ENCODE results near the gene MEF2C. TPM values are rescaled to one million over a fixed set of nuclear protein-coding genes. Genes with fewer than 3 reads are reported as not detected.
"Not testable (repeated sequence)": the region's sequence is repeated elsewhere in the genome, so short reads cannot be mapped to it uniquely, and the experiment has no call there.

Gene MEF2C
- total RNA-seq, 2 donors from 2014 or later = 10.0 to 27.4 TPM

DNA sequence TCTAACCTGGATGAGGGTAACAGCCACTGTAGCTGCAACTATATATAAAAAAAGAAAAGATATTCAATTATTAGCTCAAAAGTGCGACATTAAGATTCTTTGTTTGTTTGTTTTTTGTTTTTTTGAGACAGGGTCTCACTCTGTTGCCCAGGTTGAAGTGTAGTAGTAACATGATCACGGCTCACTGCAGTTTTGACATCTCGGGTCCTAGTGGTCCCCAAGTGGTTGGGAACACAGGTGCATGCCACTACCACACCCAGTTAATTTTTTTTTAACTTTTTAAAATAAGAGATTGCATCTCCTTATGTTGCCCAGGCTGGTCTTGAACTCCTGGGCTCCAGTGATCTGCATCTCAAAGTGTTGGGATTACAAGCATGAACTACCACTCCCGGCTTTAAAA is 61.8 kb downstream of the MEF2C start:
- no peak for DNase-seq
- intact Hi-C loops (cut with DNase I, micrococcal nuclease) = no loop called here
- ATAC-seq = no peak

DNA sequence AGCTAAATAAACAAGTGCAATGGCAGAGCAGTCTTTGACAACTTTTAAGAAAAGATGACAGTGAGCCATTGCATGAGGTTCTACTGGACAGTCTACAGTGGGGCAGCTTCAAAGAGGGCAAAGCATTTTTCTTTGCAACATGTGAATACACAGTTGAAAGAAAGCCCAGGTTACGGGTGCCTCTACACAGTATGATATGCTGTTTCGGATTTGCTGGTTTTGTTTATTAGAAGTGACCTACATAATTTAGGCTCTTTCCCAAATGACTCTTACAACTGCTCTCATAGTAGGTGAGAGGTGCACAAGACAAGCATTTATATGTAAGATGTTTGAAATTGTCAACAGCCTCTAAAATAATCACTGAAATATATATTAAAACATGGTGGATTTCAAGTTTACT is 62.4 kb downstream of the MEF2C start:
- intact Hi-C loops (cut with DNase I, micrococcal nuclease) = no loop called here
- ATAC-seq (no peak), DNase-seq (no peak)

DNA sequence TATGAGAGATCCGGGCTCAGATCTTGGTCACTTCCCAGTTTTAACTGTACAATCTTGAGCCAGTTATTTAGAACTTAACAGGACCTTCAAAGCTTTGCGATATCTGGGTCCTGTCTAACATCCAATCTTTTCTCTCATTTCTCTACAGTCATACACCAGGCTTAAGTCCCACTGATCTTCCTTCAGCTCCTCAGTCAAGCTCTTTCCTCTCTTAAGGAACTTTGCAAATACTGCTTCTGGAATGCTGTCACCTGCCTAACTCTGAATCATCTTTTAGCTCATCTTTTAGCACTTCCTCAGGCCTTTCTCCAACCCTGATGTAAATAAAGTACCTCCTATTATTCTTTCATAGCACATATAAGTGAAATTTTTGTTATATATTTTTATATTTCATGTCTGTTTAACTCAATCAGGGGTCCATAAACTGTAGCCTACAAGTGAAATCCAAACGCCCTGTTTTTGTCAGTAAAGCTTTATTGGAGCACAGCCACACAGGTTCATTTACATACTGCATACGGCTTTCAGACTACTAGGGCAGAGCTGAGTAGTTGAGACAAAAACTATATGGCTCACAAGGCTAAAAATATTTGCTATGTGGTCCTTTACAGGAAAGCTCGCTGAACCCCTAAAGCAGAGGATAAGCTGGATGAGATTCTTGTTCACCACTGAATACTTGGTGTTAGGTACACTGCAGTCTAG is 63.5 kb downstream of the MEF2C start:
- intact Hi-C loops (cut with DNase I, micrococcal nuclease) = no loop called here
- DNase-seq (no peak), ATAC-seq (no peak)

DNA sequence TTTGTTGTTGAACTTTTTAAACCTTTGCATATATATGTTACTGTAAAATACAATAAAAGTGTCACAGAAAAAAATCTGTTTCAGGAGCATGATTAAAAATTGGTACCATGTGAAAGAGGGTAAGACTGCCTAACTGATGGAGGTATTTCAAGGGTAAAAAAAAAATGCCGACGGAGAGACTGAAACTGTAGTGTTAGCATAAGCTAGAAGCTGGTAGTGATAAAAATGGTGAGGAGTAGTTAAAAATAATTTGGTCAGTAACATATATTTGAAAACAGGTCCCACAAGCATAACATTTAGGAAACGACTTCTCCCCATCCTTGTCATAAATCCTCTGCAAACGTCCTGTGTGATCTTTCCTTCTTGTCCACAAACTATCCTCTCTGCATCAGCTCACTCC is 64.7 kb downstream of the MEF2C start:
- DNase-seq (no peak), ATAC-seq (no peak)
- intact Hi-C loops (cut with DNase I, micrococcal nuclease) = no loop called here

DNA sequence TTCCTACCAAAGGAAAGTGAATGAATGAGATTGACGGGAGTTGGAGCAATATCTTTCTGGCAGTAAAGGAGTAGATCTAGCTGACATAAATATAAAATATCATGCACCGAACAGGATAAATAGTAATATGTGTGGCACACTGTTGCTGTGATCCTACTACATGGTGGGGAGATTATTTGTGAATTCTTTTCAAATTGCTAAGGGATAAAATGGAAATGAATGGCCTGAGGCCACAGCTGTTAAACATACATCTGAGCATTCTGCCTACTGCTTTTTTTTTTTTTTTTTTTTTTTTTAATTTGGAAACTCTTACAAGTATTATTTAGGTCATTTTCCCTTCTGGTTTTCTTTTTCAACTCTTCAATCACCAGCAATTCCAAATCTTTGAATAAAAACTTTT is 66.8 kb downstream of the MEF2C start:
- intact Hi-C loops (cut with DNase I, micrococcal nuclease) = no loop called here
- ATAC-seq (no peak), DNase-seq (no peak)

DNA sequence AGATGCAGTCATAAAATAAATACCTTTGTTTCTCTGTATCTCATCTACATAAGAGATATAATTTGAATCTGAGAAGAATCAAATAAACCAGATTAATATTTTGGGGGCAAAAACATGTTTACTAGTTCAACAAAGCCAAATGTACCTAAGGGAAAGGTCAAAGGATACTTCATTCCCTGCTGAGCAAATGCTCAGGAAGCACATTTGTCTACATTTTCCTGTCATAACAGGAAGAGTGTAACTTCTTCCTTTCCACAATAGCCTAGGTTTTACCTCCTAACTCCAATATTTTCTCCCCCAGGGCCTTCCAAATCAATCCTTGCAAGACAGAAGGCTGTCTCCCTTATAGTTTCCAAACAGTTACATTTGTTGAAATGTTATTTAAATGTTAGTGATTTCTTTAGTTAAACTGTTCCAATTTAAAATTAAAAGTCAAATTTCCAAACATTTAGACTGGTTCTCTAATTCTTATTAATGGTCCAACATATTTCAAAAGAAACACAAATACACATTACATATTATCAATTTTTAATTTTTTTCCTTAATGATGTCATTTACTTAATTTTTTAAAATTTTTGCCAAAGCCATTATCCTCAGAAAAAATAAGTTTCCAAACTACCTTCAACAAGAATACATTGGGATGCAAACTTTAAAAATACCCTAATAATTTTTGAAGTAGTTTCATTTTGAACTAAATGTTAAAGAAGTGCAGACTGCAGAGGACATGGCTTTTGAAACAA is 67.8 kb downstream of the MEF2C start:
- intact Hi-C loops (cut with DNase I, micrococcal nuclease) = no loop called here
- ATAC-seq = no peak
- no peak for DNase-seq

DNA sequence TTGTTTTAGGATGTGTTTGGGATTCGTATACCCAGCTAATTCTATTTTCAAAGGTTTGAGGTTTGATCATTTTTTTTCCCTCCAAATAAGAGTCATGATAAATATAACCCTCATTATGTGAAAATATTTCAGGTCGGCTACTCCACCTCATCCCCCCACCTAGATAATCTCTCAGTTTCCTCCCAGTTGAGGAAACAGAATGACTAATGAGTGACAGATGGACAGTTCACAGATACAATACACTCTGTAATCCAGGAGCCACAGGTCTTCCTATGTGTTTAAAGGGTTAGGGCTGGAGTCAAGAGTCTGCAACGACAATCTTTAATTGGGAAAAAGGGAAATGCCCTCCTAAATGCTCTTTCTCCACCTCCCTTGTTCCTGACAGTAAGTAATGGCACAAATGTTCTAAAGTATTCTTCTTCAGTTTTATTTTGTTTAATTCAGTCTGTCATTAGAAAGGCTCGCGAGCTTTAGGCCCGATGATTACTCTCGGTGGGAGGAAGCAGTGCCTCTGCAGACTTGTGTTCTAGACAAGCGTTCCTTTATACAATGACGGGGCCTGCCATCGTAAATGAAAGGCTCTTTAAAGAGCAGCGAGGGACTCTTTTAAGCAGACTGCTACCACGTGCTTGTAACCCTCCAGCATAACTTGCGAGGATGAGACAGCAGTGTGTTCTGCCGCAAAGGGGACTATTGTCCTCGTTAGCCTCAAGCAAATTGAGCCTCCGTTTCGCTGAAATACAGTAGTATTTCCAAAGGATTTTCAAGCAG is 69.0 kb downstream of the MEF2C start:
- intact Hi-C loops (cut with DNase I, micrococcal nuclease) = no loop called here
- DNase-seq (no peak), ATAC-seq (no peak)

DNA sequence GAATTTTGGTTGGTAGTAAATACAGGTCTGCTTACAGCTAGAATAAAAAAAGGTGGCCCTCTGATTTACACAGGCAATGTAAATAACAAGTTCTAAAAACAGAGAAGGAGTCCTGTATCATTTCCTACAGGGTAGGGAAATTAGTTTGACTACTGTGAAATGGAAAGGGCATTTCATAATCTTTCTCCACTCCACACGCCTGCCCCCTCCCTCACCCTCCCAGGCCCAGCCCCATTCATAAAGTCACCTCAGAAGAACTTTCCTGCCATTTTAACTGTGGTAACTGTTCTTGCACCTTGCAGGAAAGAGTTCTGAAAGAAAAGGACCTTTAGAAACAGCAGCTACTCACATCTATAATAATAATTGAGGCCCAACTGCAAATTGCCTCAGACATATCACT is 69.7 kb downstream of the MEF2C start:
- ATAC-seq = no peak
- DNase-seq = no peak
- intact Hi-C loops (cut with DNase I, micrococcal nuclease) = no loop called here

DNA sequence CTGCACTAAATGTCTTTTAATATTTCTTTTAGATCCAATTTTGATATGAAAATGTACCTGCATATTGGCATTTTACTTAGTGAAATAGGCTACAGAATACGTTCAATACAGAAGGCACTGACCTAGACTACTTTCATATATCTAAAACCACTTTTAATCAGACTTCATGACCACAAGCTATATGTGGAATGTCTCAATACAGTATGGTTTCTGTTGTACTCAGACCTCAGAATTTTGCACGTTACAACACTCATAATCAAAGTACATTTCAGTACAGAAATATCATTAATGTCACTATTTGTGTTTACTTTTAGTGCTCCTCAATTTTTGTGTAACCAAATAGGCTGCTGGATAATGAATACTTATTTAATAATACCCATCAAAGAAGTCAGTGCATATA is 74.8 kb downstream of the MEF2C start:
- ATAC-seq (no peak), DNase-seq (no peak)
- intact Hi-C loops (cut with DNase I, micrococcal nuclease) = no loop called here

DNA sequence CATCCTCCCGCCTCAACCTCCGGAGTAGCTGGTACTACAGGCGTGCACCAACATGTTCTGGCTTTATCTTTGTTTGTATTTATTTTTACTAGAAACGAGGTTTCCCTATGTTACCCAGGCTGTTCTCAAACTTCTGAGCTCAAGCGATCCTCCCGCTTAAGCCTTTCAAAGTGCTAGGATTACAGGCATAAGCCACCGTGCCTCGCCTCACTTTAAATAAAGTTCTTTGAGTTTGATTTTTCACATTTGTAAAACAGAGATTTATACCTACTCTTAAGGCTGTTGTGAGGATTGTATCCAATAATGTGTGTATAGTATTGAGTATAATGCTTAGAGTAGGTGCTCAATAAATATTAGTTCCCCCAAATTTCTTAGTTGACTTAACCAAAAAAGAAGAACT is 75.7 kb downstream of the MEF2C start:
- intact Hi-C loops (cut with DNase I, micrococcal nuclease) = no loop called here
- DNase-seq = no peak
- no peak for ATAC-seq

DNA sequence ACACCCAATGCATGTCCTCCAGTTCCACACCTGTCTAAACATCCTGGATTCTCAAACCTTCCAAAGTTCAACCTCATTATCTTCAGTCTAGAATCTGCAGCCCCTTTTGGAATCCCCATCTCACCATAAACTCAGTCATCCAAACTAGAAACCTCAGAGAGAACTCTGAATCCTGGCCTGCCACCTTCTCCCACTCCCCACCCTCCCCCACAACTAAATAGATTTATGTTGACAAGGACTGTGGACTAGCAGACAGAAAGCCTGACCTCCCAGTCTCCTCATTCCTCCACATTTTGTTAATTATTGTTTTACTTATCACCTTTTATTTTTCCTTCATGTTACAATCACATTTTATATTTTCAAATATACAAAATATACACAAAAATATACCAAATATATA is 76.6 kb downstream of the MEF2C start:
- intact Hi-C loops (cut with DNase I, micrococcal nuclease) = no loop called here
- DNase-seq (no peak), ATAC-seq (no peak)

DNA sequence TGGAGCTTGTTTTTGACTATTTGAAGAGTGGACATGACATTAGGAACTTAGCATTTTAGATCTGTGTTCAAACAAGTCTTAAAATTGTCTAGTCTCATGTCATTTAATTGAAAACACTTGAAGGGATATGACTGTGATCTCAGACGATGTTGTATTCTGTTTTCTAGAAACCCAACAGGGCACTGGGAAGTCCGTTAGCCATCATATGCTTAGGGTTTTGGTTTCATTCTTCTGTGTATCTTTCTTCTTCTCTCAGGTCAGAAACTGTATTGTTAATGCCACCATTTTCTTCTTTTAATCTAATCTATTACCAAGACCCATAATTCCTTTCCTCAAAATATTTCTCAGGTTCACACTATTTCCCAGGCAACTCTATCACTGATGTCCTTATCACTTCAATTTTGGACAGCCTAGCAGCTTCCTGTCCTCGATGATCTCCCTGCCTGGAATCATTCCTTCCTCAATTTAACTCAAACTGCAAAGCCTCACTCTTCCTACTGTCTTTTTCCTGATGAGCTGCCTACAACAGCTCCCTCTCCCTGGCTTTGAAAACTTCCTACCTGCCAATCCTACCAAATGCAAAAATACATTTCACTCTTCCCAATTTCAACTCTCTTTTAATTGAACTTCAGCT is 77.7 kb downstream of the MEF2C start:
- intact Hi-C loops (cut with DNase I, micrococcal nuclease) = no loop called here
- no peak for ATAC-seq
- no peak for DNase-seq

DNA sequence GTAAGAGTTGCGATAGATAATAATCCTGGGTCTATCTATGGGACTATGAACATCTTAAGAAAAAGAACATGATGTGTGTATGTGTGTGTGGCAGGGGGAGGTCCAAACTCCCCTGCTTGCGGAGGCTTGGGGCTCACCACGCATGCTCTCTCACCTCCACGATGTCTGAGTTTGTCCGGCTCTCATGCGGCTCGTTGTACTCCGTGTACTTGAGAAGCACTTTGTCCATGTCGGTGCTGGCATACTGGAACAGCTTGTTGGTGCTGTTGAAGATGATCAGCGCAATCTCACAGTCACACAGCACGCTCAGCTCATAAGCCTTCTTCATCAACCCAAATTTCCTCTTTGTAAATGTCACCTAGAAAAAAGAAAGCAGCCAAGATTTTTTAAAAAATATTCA is 78.5 kb downstream of the MEF2C start:
- no peak for ATAC-seq
- intact Hi-C loops (cut with DNase I, micrococcal nuclease) = no loop called here
- no peak for DNase-seq

DNA sequence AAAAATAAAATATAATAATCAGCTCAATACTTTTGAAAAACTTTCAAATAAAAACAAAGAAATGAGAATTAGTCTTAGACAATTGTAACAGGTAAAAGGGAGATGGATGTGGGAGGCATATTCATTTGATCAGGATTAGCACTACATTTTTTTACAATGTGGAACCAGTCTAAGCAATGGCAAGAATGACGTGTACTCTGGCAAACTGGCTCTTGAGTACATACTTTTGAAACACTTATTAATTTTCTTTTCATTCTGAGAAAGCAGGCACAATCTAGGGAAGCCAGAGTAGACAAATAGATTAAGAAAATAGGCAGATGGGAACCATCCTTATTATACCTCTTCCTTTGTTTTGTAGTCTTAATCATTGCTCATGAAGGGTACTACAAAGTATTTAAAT is 79.7 kb downstream of the MEF2C start:
- intact Hi-C loops (cut with DNase I, micrococcal nuclease) = no loop called here
- no peak for ATAC-seq
- DNase-seq = no peak

DNA sequence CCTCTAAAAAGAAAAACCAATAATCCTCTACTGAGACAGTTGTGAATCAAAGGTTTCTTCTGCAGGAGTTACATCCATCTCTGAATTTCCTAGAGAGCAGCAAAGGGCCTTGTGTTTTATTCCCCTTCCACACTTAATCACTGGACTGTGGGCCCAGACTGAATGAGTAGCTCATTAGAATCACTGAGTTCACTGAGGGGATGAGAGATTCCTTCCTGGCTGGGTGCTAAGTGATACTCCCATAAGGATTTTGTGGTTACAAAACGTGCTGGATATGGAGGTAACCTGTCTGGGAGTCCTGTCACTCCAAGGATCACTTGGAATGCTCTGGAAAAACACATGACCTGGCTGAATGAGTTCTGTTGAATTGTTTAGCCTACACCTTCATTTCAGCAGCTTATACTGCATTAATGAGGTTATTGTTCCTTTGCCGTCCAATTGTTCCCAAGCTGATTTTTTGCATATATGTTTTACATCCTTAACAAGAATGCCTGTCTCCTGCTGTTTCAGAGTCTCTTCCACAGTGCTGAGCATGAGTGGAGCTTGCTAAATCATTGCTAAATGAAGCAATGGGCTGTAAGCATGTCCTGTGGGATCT is 82.9 kb downstream of the MEF2C start:
- ATAC-seq = no peak
- no peak for DNase-seq
- intact Hi-C loops (cut with DNase I, micrococcal nuclease) = no loop called here

DNA sequence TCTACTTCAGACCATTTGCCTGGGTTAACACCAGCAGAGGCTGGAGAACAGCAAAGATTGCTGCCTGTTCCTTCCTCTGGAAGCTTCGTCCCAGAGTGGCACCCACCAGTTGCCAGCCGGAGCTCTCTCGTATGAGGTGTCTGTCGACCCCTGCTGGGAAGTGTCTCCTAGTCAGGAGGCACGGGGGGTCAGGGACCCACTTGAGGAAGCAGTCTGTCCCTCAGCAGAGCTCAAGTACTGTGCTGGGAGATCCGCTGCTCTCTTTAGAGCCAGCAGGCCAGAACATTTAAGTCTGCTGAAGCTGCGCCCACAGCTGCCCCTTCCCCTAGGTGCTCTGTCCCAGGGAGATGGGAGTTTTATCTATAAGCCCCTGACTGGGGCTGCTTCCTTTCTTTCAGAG is 84.1 kb downstream of the MEF2C start:
- DNase-seq; ATAC-seq; intact Hi-C loops (cut with DNase I, micrococcal nuclease): not testable (repeated sequence)

DNA sequence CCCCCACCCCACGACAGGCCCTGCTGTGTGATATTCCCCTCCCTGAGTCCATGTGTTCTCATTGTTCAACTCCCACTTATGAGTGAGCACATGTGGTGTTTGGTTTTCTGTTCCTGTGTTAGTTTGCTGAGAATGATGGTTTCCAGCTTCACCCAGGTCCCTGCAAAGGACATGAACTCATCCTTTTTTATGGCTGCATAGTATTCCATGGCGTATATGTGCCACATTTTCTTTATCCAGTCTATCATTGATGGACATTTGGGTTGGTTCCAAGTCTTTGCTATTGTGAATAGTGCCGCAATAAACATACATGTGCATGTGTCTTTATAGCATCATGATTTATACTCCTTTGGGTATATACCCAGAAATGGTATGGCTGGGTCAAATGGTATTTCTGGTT is 89.2 kb downstream of the MEF2C start:
- DNase-seq; intact Hi-C loops (cut with DNase I, micrococcal nuclease); ATAC-seq: not testable (repeated sequence)

DNA sequence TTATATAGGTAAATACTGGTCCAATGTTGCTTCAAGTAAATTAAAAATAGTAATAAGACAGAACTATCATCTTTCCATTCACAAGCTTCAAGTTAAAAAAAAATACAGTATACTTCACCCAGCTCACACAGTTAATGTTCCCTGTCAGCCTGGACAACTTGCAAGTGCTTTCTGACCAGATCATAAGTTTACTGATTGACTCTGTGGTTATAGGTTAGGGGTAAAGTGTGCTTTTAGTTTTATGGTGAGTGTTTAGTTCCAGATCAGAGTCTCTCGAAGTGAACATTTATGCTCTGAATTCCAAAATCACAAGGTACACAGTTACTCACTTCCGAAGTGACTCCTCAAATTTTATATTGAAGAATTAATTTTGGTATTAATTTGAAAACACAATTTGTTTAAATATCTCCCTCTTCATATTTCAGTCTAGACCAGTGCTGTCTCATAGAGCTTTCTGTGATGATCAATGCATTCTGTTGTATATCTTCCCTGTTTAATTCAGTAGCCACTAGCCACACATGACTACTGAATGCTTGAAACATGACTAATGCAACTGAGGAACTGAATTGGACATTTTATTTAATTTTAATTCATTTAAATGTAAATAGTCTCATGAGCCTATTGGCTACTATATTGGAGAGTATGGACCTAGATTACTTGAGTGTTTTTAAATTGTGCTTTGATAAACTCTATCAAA is 90.7 kb downstream of the MEF2C start:
- intact Hi-C loops (cut with DNase I, micrococcal nuclease) = no loop called here
- DNase-seq = no peak
- ATAC-seq = no peak

DNA sequence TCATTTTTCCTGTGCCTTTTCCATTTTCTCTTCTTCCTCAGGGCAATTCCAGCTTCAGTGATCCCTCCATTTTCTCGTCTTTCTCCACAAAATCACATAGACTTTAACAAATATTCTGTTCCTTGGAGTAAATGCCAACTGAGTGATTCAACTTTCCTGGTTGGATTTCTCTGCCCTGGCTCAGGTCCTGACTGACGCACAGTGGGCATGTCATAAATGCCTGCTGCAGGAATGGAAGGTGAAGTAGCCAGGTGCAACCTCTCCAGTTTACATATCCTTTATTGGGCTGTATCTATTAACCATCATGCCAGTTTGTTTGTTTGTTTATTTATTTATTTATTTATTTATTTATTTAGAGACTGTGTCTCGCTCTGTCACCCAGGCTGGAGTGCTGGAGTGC is 95.1 kb downstream of the MEF2C start:
- no peak for DNase-seq
- intact Hi-C loops (cut with DNase I, micrococcal nuclease) = no loop called here

More for the DNA sequence above, 95.1 kb downstream of the MEF2C start:
- ATAC-seq = no peak

Measured in left colon (tissue), 2 donors.